ENCODE results near the gene EIF4B. TPM values are rescaled to one million over a fixed set of nuclear protein-coding genes. Genes with fewer than 3 reads are reported as not detected.

EIF4B gene
- polyA plus RNA-seq, 4 donors, result 447 to 553 (median 503) TPM

Other genes starting within 250 kb of the EIF4B start
- gene KRT76, start 229.1 kb upstream of the EIF4B start, polyA plus RNA-seq (ENCODE audit: insufficient read length in 4 of 4), result not detected
- gene KRT3, start 210.3 kb upstream of the EIF4B start, polyA plus RNA-seq (ENCODE audit: insufficient read length in 4 of 4), result not detected
- under 1 TPM; 0.28 to 0.58 (median 0.34) TPM for gene KRT4, start 192.3 kb upstream of the EIF4B start, polyA plus RNA-seq (ENCODE audit: insufficient read length in 4 of 4)
- not detected for gene KRT79, start 172.1 kb upstream of the EIF4B start, polyA plus RNA-seq (ENCODE audit: insufficient read length in 4 of 4)
- under 1 TPM in 1 of 4 donors, not detected in 3; 0.05 TPM for gene KRT78, start 157.5 kb upstream of the EIF4B start, polyA plus RNA-seq (ENCODE audit: insufficient read length in 4 of 4)
- gene KRT8, start 101.4 kb upstream of the EIF4B start, polyA plus RNA-seq (ENCODE audit: insufficient read length in 4 of 4), result 100 to 1,000 TPM; 195 to 265 (median 248) TPM
- gene KRT18, start 57.3 kb upstream of the EIF4B start, polyA plus RNA-seq (ENCODE audit: insufficient read length in 4 of 4), result 100 to 1,000 TPM; 138 to 208 (median 175) TPM
- 100 to 1,000 TPM in 3 of 4 donors, 10 to 100 TPM in 1; 89.0 to 129 (median 105) TPM for gene TNS2, start 43.6 kb downstream of the EIF4B start, polyA plus RNA-seq (ENCODE audit: insufficient read length in 4 of 4)
- gene SPRYD3, start 72.9 kb downstream of the EIF4B start, polyA plus RNA-seq (ENCODE audit: insufficient read length in 4 of 4), result 10 to 100 TPM; 17.7 to 21.9 (median 20.8) TPM
- gene IGFBP6, start 91.2 kb downstream of the EIF4B start, polyA plus RNA-seq (ENCODE audit: insufficient read length in 4 of 4), result 10 to 100 TPM; 11.0 to 26.8 (median 12.7) TPM
- 1 to 10 TPM; 1.1 to 2.6 (median 1.6) TPM for gene SOAT2, start 97.0 kb downstream of the EIF4B start, polyA plus RNA-seq (ENCODE audit: insufficient read length in 4 of 4)
- 10 to 100 TPM; 65.7 to 81.2 (median 71.4) TPM for gene ZNF740, start 174.3 kb downstream of the EIF4B start, polyA plus RNA-seq (ENCODE audit: insufficient read length in 4 of 4)
- gene CSAD, start 174.5 kb downstream of the EIF4B start, polyA plus RNA-seq (ENCODE audit: insufficient read length in 4 of 4), result 10 to 100 TPM; 34.5 to 56.4 (median 37.8) TPM
- gene ITGB7, start 200.8 kb downstream of the EIF4B start, polyA plus RNA-seq (ENCODE audit: insufficient read length in 4 of 4), result 1 to 10 TPM; 1.4 to 1.8 (median 1.6) TPM
- gene RARG, start 225.8 kb downstream of the EIF4B start, polyA plus RNA-seq (ENCODE audit: insufficient read length in 4 of 4), result 10 to 100 TPM; 30.9 to 41.5 (median 32.7) TPM

All from right renal pelvis (tissue), 4 donors.